Left ventricle myocardium superior (tissue), 1 donor: ENCODE results near the gene HSPG2. TPM values are rescaled to one million over a fixed set of nuclear protein-coding genes. Genes with fewer than 3 reads are reported as not detected.
"Not testable (repeated sequence)": the region's sequence is repeated elsewhere in the genome, so short reads cannot be mapped to it uniquely, and the experiment has no call there.

ENCODE experiments used
- ATAC-seq: fragments of 200-7000 bp; cut with Tn5 transposase; one replicate; pipeline ENCODE4 v1.9.1; 2020; ENCODE audit warnings: mild to moderate bottlenecking, moderate library complexity
- DNase-seq: peaks from one replicate; pipeline ENCODE4 v3.0.0-alpha.2; 2020
- intact Hi-C: fragments of 100-400 bp; cut with micrococcal nuclease; formaldehyde crosslinking; loops from one replicate; pipeline ENCODE4 v1.11.0; 2022
- total RNA-seq: library from RNA; stranded (reverse); fragmentation: NEBNext Ultra II Directional; extraction: Animal tissue kit (Norgen Biotek cat#: 25700); gene quantifications from one replicate; pipeline ENCODE4 v1.2.1, GENCODE V29; 2021
- donor health status: DM: no; HTN: yes; CAD: no; lungs with severe emphysema.

HSPG2 gene
- total RNA-seq, 1 donor from 2014 or later: 269 TPM

- no peak for ATAC-seq
- intact Hi-C loops: no loop called here
- DNase-seq: no peak
Observed at GRCh38 chr1:21842606-21843162, 94.4 kb downstream of the HSPG2 start.

GRCh38 chr1:21841852-21842466, 95.2 kb downstream of the HSPG2 start:
- intact Hi-C loops: no loop called here
- DNase-seq (no peak), ATAC-seq (no peak)

GRCh38 chr1:21840981-21841380, 96.1 kb downstream of the HSPG2 start:
- DNase-seq: no peak
- intact Hi-C loops: no loop called here
- ATAC-seq: no peak

GRCh38 chr1:21839337-21840037, 97.6 kb downstream of the HSPG2 start:
- no peak for ATAC-seq
- intact Hi-C loops: no loop called here
- DNase-seq: no peak

- DNase-seq: no peak
- intact Hi-C loops: no loop called here
Observed at GRCh38 chr1:21838359-21839157, 98.6 kb downstream of the HSPG2 start.

GRCh38 chr1:21837476-21837875, 99.6 kb downstream of the HSPG2 start:
- no peak for DNase-seq
- intact Hi-C loops: no loop called here
- no peak for ATAC-seq

More at GRCh38 chr1:21838359-21839157, 98.6 kb downstream of the HSPG2 start:
- peak; percentile 11 for ATAC-seq

- ATAC-seq: no peak
- intact Hi-C loops: no loop called here
- DNase-seq: no peak
Observed at GRCh38 chr1:21836729-21837128, 100.4 kb downstream of the HSPG2 start.

- ATAC-seq: no peak
- intact Hi-C loops: no loop called here
- no peak for DNase-seq
Observed at GRCh38 chr1:21836010-21836409, 101.1 kb downstream of the HSPG2 start.

GRCh38 chr1:21834666-21835065, 102.4 kb downstream of the HSPG2 start:
- intact Hi-C loops: no loop called here
- DNase-seq: no peak
- no peak for ATAC-seq

GRCh38 chr1:21834094-21834493, 103.0 kb downstream of the HSPG2 start:
- intact Hi-C loops: no loop called here
- DNase-seq (no peak), ATAC-seq (no peak)

GRCh38 chr1:21833392-21833976, 103.6 kb downstream of the HSPG2 start:
- ATAC-seq: no peak
- intact Hi-C loops: no loop called here
- DNase-seq: no peak

GRCh38 chr1:21831454-21831970, 105.6 kb downstream of the HSPG2 start:
- DNase-seq: no peak
- intact Hi-C loops: no loop called here
- ATAC-seq: peak; percentile 6

- intact Hi-C loops: no loop called here
- DNase-seq: no peak
- peak; percentile 7 for ATAC-seq
Observed at GRCh38 chr1:21830792-21831453, 106.2 kb downstream of the HSPG2 start.

- ATAC-seq: no peak
- no peak for DNase-seq
- intact Hi-C loops: no loop called here
Observed at GRCh38 chr1:21829294-21829693, 107.8 kb downstream of the HSPG2 start.

- ATAC-seq: no peak
- DNase-seq: no peak
- intact Hi-C loops: no loop called here
Observed at GRCh38 chr1:21828506-21829210, 108.5 kb downstream of the HSPG2 start.

- no peak for DNase-seq
- ATAC-seq: no peak
- intact Hi-C loops: no loop called here
Observed at GRCh38 chr1:21828075-21828474, 109.0 kb downstream of the HSPG2 start.

GRCh38 chr1:21827141-21827679, 109.9 kb downstream of the HSPG2 start:
- DNase-seq (no peak), ATAC-seq (no peak)
- intact Hi-C loops: no loop called here

- intact Hi-C loops, ATAC-seq, DNase-seq: not testable (repeated sequence)
Observed at GRCh38 chr1:21826694-21827093, 110.4 kb downstream of the HSPG2 start.
